Cardiac fibroblast (primary cell): ENCODE results near the gene SYT8.
"Not testable (repeated sequence)": the region's sequence is repeated elsewhere in the genome, so short reads cannot be mapped to it uniquely, and the experiment has no call there.

ENCODE experiments used
- DNase-seq, 2 donors: peaks; one replicate each; pipeline versions ENCODE4 v3.0.0 to v3.0.0-alpha.2; 2010; ENCODE audit warnings: low read depth in 2 of 2
- H3K4me3 ChIP-seq, 2 donors: replicated peaks in 1 of 2; 1 replicate in 1 of 2; 2 replicates in 1 of 2; pipeline ENCODE4 v1.5.1; 2011; ENCODE audit warnings: low read depth in 2 of 2, low read length in 2 of 2, mild to moderate bottlenecking in 2 of 2, moderate library complexity in 1 of 2
- CTCF ChIP-seq: IDR thresholded peaks from one replicate; pipeline ENCODE4 v1.5.1; 2011; ENCODE audit warnings: low read depth, mild to moderate bottlenecking, low read length, inconsistent platforms

Gene SYT8

GRCh38 chr11:1810761-1811160 lies 24.0 kb upstream of the SYT8 start:
- TF ChIP-seq CTCF, result no peak
- no peak overlapping the region for H3K4me3 ChIP-seq
- DNase-seq, result no peak

GRCh38 chr11:1812274-1812673 lies 22.5 kb upstream of the SYT8 start:
- DNase-seq, result no peak
- H3K4me3 ChIP-seq, result no peak overlapping the region
- TF ChIP-seq CTCF, result no peak

- no peak overlapping the region for H3K4me3 ChIP-seq
- no peak for DNase-seq
- no peak for TF ChIP-seq CTCF
Observed at GRCh38 chr11:1812801-1813200, 22.0 kb upstream of the SYT8 start.

GRCh38 chr11:1813356-1813755 lies 21.4 kb upstream of the SYT8 start:
- DNase-seq, H3K4me3 ChIP-seq: not testable (repeated sequence)

- no peak overlapping the region for H3K4me3 ChIP-seq
- DNase-seq, result no peak
- no peak for TF ChIP-seq CTCF
Observed at GRCh38 chr11:1814691-1815090, 20.1 kb upstream of the SYT8 start.

- no peak overlapping the region for H3K4me3 ChIP-seq
- TF ChIP-seq CTCF, result no peak
- no peak for DNase-seq
Observed at GRCh38 chr11:1815311-1815710, 19.5 kb upstream of the SYT8 start.

GRCh38 chr11:1815751-1816150 lies 19.0 kb upstream of the SYT8 start:
- DNase-seq, result no peak
- no peak overlapping the region for H3K4me3 ChIP-seq
- TF ChIP-seq CTCF, result no peak
